GM21526 (cell line): ENCODE results near the gene AKT3.
"Not testable (repeated sequence)": the region's sequence is repeated elsewhere in the genome, so short reads cannot be mapped to it uniquely, and the experiment has no call there.

ENCODE experiments used
- ATAC-seq: cut with Tn5 transposase; IDR thresholded peaks from one replicate; pipeline ENCODE4 v1.9.1; 2021; ENCODE audit warnings: moderate library complexity; ENCODE audit not compliant: unreplicated experiment, low FRiP score

AKT3 gene

DNA sequence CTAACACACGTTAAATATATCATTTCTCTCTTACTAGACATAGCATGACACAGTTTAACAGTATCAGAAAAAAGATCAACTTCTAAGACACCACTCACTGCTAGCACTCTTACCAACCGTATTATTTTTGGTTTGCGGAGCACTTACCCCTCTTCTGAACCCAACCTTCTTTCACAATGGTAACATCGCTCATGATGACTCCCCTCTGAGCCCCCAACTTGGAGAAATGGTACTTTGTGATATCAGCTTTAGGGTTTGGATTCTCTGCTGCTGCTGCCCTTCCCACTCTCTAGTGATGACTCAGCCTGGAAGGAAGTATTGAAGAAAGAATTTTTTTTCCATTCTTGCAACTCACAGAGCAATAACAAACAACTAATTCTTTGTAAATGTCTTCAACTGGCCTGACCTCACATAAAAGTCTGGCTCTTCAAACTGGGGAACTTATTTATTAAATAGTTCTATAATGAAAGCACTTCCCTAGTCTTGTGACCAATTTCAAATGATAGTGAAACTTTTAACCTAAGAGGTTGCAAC is 7.0 kb downstream of the AKT3 start:
- ATAC-seq = no peak

DNA sequence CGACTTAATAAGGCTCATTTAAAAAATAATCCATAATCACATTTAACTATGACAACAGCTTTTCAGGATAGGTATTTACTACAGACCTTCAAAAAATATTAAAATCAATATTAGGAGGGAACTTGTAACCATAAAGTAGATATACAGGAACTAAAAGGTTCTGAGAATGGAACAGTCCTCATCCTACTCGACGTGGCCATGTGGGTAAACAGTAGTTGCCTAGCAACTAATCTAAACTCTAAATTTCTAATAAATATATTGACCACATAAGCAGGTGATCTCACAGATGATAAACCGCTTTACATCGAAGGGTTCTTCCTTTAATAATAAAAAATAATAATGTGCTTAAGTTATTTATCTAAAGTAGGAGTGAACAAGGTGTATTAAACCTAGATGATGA is 7.9 kb downstream of the AKT3 start:
- no peak for ATAC-seq

DNA sequence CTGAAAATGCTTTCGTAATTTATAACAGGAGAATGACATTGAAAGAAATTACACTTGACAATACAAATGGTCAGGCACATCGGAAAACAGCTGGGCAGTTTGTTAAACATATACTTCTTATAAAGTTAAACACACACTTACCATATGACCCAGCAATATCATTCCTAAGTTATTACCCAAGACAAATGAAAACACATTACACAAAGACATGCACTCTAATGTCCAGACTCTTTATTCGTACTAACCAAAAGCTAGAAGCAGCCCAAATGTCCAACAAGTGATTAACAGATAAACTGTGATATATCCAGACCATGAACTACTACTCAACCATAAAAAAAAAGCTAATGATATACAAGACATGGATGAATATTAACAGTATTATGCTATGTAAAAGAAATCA is 8.5 kb downstream of the AKT3 start:
- ATAC-seq = no peak

DNA sequence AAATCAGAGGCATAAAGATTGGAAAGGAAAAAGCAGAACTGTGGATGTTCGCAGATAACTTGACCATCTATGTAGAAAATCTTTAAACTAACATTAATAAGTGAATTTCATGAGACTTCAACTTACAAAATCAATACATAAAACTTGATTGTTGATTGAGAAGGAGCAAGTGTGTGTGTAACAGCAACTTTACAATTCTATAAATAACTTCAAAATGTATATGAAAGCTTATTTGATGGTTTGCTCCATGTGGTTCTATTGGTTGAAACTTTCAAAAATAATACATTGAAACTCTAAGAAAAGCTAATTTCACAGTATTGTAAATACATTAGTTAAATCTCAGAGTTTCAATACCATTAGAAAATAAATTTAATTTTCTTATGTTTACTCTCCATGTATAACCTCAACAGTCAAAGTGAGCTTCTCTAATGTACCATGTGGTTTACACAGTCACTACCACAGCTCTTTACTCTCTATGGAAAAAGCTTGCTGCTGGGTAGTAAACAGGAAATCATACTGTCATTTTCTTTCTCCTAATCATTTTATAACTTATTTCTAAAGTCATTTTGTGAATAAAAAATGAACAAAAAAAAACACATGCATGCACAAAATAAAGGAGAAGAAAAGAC is 12.0 kb downstream of the AKT3 start:
- ATAC-seq = peak; percentile 84

DNA sequence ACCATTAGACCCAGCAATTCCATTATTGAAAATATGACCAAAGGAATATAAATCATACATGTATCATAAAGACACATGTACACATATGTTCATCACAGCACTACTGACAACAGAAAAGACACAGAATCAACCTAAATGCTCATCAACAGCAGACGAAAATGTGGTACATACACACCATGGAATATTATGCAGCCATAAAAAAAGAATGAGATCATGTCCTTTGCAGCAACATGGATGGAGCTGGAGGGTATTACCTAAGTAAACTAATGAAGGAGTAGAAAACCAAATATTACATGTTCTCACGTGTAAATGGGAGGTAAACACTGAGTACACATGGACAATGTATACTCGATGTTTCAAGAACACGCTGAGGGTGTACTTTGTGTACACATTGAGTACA is 15.9 kb downstream of the AKT3 start:
- ATAC-seq = no peak

DNA sequence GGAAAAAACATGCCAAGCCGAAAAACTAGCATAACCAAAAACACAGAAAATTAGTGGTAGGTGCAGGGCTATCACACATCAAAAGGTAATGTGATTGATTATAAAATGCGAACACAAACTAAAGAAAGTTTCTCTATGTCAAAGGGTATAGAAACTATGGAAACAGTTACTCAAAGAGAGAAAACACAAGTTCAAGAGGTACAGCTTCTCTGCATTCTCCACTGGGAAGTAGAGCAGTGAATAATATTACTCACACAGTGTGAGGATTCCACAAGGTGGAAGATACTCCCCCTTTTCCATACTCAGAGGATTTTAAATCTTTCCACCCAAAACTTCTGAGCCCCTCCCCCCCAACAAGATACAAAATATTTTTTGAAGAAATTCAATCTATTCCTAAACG is 18.6 kb downstream of the AKT3 start:
- no peak for ATAC-seq

DNA sequence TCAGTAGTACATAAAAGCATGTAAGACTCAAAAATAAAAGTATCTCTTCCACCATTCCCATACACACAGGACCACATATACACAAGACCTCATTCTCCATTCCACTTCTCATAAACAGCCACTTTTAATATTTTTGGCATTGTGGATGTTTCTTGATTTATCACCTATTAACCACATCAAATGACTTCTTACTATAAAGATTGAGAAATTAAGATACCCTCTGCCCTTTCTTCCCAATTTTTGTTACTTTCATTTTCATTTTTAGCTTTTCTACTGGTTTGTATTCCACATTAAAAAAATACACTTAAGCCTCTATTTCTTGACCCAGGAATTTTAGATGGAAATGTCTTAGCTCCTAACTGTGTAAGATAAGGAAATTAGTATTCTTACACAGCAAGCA is 22.8 kb downstream of the AKT3 start:
- ATAC-seq = no peak

DNA sequence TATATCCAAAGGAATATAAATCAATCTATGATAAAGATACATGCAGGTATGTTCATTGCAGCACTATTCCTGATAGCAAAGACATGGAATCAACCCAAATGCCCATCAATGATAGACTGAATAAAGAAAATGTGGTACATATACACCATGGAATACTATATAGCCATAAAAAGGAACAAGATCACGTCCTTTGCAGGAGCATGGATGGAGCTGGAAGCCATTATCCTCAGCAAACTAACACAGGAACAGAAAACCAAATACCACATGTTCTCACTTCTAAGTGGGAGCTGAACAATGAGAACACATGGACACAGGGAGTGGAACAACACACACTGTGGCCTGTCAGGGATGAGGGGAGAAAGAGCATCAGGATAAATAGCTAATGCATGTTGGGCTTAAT is 25.1 kb downstream of the AKT3 start:
- ATAC-seq = not testable (repeated sequence)

DNA sequence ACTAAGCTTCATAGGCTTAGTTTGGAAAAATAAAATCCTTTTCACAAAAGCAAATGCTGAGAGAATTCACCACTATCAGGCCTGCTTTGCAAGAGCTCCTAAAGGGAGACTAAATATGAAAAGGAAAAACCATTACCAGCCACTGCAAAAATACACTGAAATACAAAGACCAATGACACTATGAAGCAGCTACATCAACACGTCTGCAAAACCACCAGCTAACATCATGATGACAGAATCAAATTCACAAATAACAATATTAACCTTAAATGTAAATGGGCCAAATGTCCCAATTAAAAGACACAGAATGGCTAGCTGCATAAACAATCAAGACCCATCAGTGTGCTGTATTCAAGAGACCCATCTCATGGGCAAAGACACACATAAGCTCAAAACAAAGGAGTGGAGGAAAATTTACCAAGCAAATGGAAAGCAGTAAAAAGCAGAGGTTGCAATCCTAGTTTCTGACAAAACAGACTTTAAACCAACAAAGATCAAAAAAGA is 28.8 kb downstream of the AKT3 start:
- ATAC-seq = no peak

DNA sequence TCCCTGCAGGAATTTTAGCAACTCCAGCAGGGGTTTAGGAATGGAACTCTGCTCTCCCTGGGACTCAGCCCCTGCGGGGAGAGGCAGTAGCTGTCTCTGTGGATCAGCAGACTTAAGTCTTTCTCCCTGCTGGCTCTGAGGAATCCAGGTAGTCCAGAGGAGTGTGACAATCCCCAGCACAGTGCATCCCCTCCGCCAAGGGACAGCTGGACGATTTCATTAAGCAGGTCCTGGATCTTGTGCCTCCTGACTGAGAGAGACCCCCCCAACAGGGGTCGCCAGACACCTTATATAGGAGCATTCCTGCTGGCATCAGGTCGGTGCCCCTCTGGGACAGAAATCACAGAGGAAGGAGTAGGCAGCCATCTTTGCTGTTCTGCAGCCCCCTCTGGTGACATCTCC is 30.6 kb downstream of the AKT3 start:
- ATAC-seq = no peak

DNA sequence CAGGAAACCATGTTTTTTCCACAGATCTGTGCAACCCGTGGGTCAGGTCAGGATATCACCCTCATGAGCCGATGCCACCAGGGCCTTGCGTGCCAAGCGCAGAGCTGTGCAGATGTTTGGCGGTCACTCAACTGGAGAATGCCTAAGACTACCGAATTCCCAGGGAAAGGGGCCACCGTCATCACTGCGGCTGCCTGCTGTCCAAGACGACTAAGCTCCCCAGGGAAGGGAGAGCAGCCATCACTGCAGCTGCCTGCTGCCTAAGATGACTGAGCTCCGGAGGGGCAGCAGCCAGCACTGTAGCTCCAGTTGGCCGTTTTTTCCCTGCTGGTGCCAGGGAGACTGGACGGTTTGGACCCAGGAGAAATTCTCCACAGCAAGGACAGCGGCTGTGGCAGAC is 31.1 kb downstream of the AKT3 start:
- no peak for ATAC-seq

DNA sequence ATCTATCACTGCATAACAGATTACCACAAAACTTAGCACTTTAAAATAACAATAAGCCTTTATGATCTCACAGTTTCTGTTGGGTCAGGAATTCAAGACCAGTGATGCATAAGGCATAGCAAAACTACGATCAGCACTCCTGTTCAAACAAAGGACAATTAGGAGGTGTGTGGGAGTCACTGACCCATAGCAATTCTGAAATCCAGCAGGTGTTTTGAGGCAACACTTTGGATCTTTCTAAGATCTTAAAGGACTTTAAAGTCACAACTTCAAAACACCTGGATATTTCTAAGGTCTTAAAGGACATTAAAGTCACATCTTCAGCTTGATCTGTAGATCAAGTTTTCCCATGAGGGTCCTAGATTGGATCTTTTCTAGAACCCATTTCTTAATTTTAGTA is 35.3 kb downstream of the AKT3 start:
- no peak for ATAC-seq

DNA sequence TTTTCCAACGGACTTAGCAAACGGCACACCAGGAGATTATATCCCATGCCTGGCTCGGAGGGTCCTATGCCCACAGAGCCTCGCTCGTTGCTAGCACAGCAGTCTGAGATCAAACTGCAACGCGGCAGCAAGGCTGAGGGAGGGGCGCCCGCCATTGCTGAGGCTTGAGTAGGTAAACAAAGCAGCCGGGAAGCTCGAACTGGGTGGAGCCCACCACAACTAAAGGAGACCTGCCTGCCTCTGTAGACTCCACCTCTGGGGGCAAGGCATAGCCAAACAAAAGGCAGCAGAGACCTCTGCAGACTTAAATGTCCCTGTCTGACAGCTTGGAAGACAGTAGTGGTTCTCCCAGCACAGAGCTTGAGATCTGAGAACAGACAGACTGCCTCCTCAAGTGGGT is 42.7 kb downstream of the AKT3 start:
- ATAC-seq = not testable (repeated sequence)

DNA sequence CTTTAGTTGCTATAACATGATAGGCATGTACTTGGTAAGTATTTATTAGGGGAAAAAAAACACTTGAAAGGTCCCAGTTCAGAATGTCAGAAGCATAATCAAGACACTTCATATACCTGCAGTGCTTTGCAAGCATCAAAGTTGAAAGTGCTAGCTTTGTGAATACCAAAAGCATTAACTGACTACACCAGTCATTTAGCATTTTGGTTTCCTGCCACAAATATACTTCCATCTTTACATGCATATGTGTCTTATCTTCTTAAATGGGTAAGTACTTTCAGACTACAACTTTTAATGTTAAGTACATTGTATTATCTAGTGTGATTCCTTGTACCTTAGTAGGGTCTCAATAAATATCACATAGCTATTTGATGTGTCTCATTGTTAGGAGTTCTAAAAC is 43.7 kb downstream of the AKT3 start:
- no peak for ATAC-seq

DNA sequence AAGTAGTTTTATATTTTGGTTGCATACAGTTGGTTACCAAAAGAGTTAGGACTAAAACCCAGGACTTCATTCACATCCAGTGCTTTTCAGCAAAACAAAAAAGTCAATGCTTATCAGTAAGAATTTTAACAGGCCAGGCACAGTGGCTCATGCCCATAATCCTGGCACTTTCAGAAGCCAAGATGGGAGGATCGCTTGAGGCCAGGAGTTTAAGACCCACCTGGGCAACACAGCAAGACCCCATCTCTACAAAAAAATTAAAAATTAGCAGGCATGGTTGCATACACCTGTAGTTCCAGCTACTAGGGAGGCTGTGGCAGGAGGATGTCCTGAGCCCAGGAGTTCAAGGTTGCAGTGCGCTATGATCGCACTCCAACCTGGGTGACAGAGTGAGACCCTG is 47.3 kb downstream of the AKT3 start:
- no peak for ATAC-seq

DNA sequence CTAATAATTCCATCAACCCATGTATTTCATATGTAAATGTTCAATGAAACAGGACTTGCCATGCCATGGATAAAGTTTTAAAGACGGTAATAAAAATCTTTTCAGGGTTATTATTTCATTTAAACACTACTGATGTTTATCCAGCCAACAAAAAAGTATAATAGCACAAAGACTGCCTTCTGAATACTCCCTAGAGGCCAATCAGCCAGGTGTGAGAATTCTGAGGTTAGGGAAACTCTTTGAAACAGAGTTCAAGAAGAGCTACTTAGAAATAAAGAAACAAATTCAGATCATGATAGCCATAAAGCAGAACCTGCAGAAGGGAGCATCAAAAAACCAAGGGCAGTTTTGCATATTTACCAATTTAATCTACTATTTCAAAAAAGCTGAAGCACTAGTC is 48.7 kb downstream of the AKT3 start:
- no peak for ATAC-seq

DNA sequence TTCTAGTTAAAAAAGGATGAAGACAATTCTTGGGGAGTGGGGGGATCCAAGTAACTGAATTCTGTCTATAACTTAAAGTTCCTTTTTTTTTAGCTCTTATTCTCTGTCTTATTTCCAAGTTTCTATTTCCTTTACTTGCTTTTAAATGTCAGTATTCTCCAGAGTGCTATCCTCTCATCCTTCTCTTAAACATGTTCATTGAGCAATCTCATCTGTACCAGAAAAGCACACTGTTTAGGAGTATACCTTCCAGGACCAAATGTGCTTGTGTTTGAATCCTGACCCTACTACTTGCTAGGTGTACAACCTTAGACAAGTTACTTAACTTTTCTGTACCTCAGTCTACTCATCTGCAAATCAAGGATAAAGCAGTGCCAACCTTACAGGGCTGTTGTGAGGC is 50.1 kb downstream of the AKT3 start:
- no peak for ATAC-seq

DNA sequence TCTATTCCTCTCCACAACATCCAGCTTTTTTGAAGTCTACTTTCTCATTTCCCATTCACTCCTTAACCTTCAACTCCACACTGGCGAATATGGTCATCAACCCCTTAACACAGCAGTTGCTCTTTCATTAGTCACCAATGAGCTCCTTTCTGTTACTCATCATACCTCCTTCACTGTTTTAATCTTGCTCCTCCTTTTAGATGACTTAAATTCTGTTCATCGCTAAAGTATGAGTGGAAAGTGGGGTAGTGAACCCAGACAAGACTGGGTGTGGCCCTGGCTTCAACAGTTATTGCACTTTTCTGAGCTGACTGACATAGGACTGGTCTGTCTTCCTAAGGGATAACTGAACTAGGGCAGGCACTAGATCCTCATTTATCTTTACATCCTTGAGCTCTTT is 51.3 kb downstream of the AKT3 start:
- no peak for ATAC-seq

DNA sequence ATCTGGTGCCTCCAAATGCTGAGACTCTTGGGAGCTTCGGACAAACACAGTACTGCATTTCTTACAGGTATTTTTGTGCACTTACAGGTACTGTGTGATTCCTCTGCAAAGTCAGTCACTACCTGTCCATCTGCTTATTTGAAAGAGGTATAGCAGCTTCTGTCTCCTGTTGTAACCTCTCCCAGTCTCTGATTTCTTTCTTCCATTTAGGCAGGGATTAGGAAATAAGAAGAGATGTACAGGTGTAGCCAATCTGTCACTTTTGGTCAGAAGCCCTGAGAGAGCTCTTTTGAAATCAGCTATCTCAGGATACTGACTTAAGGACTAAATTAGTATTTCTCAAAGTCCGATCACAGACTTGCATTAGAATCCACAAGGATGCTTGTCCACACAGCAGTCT is 54.0 kb downstream of the AKT3 start:
- no peak for ATAC-seq

DNA sequence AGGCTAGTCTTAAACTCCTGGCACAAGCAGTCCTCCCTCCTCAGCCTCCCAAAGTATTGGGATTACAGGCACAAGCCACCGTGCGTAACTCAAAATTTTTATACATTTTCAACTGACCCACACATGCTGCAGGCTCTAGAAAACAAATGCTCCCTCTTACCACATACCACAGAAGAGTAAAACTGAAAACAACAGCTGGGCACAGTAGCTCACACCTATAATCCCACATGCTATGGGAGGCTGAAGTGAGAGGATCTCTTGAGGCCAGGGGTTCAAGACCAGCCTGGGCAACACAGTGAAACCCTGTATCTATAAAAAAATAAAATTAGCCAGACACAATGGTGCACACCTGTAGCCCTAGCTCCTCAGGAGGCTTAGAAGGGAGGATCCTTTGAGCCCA is 56.7 kb downstream of the AKT3 start:
- ATAC-seq = no peak

DNA sequence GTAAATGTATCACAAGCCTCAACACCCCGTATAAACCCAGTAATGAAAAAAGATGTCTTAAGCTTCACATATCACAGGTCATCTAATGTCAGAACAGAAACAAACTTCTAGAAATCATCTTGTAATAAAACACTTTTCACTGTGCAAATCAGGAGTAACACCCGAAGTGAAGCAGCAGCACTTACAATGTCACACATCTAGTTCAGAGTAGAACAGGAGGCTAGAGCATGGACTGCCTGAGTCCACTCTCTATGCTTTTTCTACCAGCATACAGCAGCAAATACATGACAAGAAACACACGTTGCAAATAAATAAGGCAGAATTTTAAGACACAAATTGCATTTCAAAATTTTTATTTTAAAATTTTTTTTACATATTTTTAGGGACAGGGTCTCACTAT is 57.2 kb downstream of the AKT3 start:
- no peak for ATAC-seq

DNA sequence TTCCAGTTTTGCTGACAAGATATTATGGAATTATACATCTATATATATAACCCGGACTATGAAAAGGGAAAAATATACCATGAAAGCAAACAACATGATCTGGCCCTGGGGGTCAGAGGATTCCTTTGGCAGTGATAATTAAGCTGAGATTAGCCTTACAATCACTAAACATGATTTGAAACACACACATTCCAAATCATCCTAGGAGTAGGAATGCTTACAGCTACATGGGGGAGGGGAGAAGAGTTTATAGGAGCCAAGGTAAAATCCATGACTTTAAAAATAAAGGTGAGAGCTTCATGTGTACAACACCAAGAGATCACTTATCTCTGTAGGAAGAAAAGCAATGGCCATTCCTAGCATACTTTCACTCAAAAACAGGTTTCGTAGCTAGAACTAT is 57.6 kb downstream of the AKT3 start:
- no peak for ATAC-seq
